ENCODE measurements around the gene ST6GALNAC2.

DNA sequence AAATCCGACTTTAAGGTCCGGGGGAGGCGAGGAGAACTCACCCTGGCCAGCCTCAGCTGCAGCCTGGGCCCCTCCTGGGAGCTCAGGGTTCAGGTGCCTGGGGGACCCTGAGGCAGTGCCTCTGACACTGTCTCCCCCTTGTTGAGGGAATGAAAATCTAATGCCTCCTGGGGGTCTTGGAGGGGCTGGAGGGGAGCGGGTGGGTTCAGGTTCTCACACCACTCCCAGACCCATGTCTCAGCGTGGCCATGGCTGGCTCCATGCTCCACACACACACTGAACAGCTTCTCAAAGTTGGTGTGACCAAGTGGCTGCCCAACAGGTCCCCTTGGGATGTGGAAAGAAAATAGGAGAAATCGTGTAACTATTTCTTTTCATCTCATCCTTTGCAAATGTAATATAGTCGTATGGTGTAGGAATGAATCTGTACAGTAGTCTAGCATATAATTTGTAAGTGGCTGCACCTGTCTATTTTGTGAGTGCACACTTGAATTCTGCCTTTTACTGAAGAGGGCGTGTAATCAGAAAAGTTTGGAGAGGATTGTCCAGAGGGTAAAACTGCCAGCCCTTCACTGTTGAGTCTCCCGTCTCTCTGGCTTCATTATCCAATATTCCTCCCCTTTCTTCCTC, 46.6 kb downstream of the ST6GALNAC2 start:
- TF ChIP-seq, protein P1, sequence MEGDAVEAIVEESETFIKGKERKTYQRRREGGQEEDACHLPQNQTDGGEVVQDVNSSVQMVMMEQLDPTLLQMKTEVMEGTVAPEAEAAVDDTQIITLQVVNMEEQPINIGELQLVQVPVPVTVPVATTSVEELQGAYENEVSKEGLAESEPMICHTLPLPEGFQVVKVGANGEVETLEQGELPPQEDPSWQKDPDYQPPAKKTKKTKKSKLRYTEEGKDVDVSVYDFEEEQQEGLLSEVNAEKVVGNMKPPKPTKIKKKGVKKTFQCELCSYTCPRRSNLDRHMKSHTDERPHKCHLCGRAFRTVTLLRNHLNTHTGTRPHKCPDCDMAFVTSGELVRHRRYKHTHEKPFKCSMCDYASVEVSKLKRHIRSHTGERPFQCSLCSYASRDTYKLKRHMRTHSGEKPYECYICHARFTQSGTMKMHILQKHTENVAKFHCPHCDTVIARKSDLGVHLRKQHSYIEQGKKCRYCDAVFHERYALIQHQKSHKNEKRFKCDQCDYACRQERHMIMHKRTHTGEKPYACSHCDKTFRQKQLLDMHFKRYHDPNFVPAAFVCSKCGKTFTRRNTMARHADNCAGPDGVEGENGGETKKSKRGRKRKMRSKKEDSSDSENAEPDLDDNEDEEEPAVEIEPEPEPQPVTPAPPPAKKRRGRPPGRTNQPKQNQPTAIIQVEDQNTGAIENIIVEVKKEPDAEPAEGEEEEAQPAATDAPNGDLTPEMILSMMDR (optimal IDR thresholded peaks at IDR 0.05 in 1 of 3, IDR thresholded peaks at IDR 0.05 in 1 of 3, conservative IDR thresholded peaks at IDR 0.05 in 1 of 3; ENCODE audit: extremely low read depth in 1 of 3, insufficient read depth in 2 of 3, low read length in 3 of 3), result no peak
- TF ChIP-seq EZH2 (IDR thresholded peaks at IDR 0.05; ENCODE audit: low read length), result no peak
